Neural cell (in vitro differentiated cells): ENCODE data around the gene CSN1S1. TPM values are rescaled to one million over a fixed set of nuclear protein-coding genes. Genes with fewer than 3 reads are reported as not detected.

Experiments
- H2AFZ ChIP-seq: fragments of 200-600, 300-800 bp; sonication (generic), shearing (Covaris generic); 2 replicates; pipeline ENCODE4 v1.6.0; 2014; ENCODE audit warnings: low read depth, mild to moderate bottlenecking, antibody characterized with exemption, low read length, moderate library complexity
- H3F3A ChIP-seq: fragments of 200-600 bp; shearing (Covaris generic); 2 replicates; pipeline ENCODE4 v1.6.1; 2016; ENCODE audit warnings: mild to moderate bottlenecking, moderate library complexity, mixed read lengths, antibody characterized with exemption, low read length; ENCODE audit not compliant: insufficient read depth, poor library complexity, severe bottlenecking
- H3K27ac ChIP-seq: fragments of 200-600, 300-800 bp; sonication (generic), shearing (Covaris generic); 2 replicates; pipeline ENCODE4 v1.5.1; 2014; ENCODE audit warnings: mild to moderate bottlenecking, low read length, moderate library complexity
- H3K27me3 ChIP-seq: fragments of 300-800, 200-600 bp; sonication (generic), shearing (Covaris generic); 2 replicates; pipeline ENCODE4 v1.6.0; 2014; ENCODE audit warnings: mild to moderate bottlenecking, low read depth, low read length, moderate library complexity; ENCODE audit not compliant: insufficient read depth
- H3K36me3 ChIP-seq: fragments of 300-800, 200-600 bp; sonication (generic), shearing (Covaris generic); 2 replicates; pipeline ENCODE4 v1.5.1; 2014; ENCODE audit warnings: mild to moderate bottlenecking, antibody characterized with exemption, low read length, moderate library complexity; ENCODE audit not compliant: insufficient read depth
- H3K4me2 ChIP-seq: fragments of 300-800, 200-600 bp; sonication (generic), shearing (Covaris generic); 2 replicates; pipeline ENCODE4 v1.6.0; 2014; ENCODE audit warnings: mild to moderate bottlenecking, low read length
- H3K4me3 ChIP-seq: fragments of 300-800, 200-600 bp; sonication (generic), shearing (Covaris generic); 2 replicates; pipeline ENCODE4 v1.5.1; 2014; ENCODE audit warnings: mild to moderate bottlenecking, low read length, moderate library complexity
- H3K79me2 ChIP-seq: fragments of 200-600 bp; shearing (Covaris generic); replicated peaks from 2 replicates; pipeline ENCODE4 v1.6.0; 2014; ENCODE audit warnings: mild to moderate bottlenecking, low read length, moderate library complexity; ENCODE audit not compliant: insufficient read depth
- H3K9ac ChIP-seq: fragments of 300-800, 200-600 bp; sonication (generic), shearing (Covaris generic); 2 replicates; pipeline ENCODE4 v1.6.1; 2016; ENCODE audit warnings: mild to moderate bottlenecking, low read length, mixed read lengths
- H3K9me2 ChIP-seq: fragments of 200-600 bp; shearing (Covaris generic); 2 replicates; pipeline ENCODE4 v1.6.1; 2016; ENCODE audit warnings: mild to moderate bottlenecking, low read length, mixed read lengths; ENCODE audit not compliant: insufficient read depth
- H3K9me3 ChIP-seq: fragments of 200-600, 300-800 bp; sonication (generic), shearing (Covaris generic); 2 replicates; pipeline ENCODE4 v1.6.1; 2016; ENCODE audit warnings: mild to moderate bottlenecking, mixed run types, low read length, moderate library complexity, mixed read lengths
- H4K20me1 ChIP-seq: fragments of 200-600 bp; shearing (Covaris generic); 2 replicates; pipeline ENCODE4 v1.6.1; 2016; ENCODE audit warnings: mild to moderate bottlenecking, mixed run types; ENCODE audit not compliant: insufficient read depth
- EP300 ChIP-seq: fragments of 450-650 bp; conservative IDR thresholded peaks from 2 replicates; pipeline ENCODE4 v1.6.1; 2014; ENCODE audit warnings: antibody characterized with exemption, mild to moderate bottlenecking, moderate library complexity; ENCODE audit not compliant: poor library complexity, severe bottlenecking
- EZH2 ChIP-seq: fragments of 200-600, 300-800 bp; shearing (Covaris generic), sonication (generic); IDR thresholded peaks from 2 replicates; pipeline ENCODE4 v1.6.1; 2014; ENCODE audit warnings: antibody characterized with exemption, low read length, borderline replicate concordance, mild to moderate bottlenecking; ENCODE audit not compliant: insufficient read depth, poor library complexity, severe bottlenecking
- POLR2AphosphoS5 ChIP-seq: IDR thresholded peaks from 2 replicates; pipeline ENCODE4 v1.6.1; 2012
- RAD21 ChIP-seq: fragments of 450-650 bp; conservative IDR thresholded peaks from 2 replicates; pipeline ENCODE4 v1.6.1; 2014; ENCODE audit warnings: antibody characterized with exemption, mild to moderate bottlenecking, moderate library complexity
- SMC3 ChIP-seq: fragments of 450-650 bp; conservative IDR thresholded peaks from 2 replicates; pipeline ENCODE4 v1.6.1; 2014; ENCODE audit warnings: antibody characterized with exemption, mild to moderate bottlenecking, moderate library complexity; ENCODE audit not compliant: poor library complexity
- TAF1 ChIP-seq: IDR thresholded peaks from 2 replicates; pipeline ENCODE4 v1.6.1; 2012; ENCODE audit warnings: low read depth
- polyA minus RNA-seq: library from RNA; depleted of rRNA, polyadenylated mRNA; stranded (reverse); fragments of >200 nt; gene quantifications from 2 replicates; pipeline ENCODE4 v1.2.3, GENCODE V29; 2014
- polyA plus RNA-seq: library from polyadenylated mRNA; depleted of rRNA; stranded (reverse); fragments of >200 nt; gene quantifications from 2 replicates; pipeline ENCODE4 v1.2.3, GENCODE V29; 2014
- TF ChIP-seq, protein P1 (sequence below): fragments of 450-650 bp; IDR thresholded peaks from 2 replicates; pipeline ENCODE4 v1.5.1; 2014; ENCODE audit warnings: antibody characterized with exemption, mild to moderate bottlenecking, moderate library complexity; ENCODE audit not compliant: poor library complexity, severe bottlenecking
- TF ChIP-seq, protein P2 (sequence below): IDR thresholded peaks from 2 replicates; pipeline ENCODE4 v1.6.1; 2012; ENCODE audit warnings: borderline replicate concordance

The CSN1S1 gene, protein sequence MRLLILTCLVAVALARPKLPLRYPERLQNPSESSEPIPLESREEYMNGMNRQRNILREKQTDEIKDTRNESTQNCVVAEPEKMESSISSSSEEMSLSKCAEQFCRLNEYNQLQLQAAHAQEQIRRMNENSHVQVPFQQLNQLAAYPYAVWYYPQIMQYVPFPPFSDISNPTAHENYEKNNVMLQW
- not detected in 2 replicates for polyA plus RNA-seq
- not detected in 2 replicates for polyA minus RNA-seq

DNA sequence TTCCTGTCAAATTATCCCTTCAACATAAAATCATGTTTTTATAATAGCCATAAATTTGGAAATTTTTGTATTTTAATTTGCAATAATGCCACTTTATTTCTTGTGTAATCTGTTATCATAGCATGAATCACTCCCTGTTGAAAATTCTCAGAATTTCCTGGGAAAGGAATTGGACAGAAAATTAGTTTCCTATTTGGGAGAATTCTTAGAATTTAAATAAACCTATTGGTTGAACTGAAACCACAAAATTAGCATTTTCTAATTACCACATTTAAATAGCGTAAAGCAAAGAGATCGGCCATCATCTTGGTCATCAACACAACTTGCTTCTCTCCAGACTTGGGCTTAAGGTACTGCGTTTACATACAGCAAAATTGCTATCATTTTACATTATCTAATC is at the start of gene CSN1S1:
TSS of gene CSN1S1 (plus strand) at position 301 of the 400 bp plus-strand sequence. CDS start 1,488 bp downstream, outside the sequence.
- Histone ChIP-seq H3F3A (no peaks in the 10 kb centered on the region), H2AFZ (no peak within 1 kb of the TSS), H3K79me2 (no peaks in the 10 kb centered on the region), H3K9me3 (no peaks in the 10 kb centered on the region), H3K36me3 (no peaks in the 10 kb centered on the region), H3K9me2 (no peaks in the 10 kb centered on the region), H3K27me3 (no peaks in the 10 kb centered on the region), H3K27ac (no peak within 1 kb of the TSS), H3K4me3 (no peak within 1 kb of the TSS), H3K4me2 (no peak within 1 kb of the TSS), H4K20me1 (no peaks in the 10 kb centered on the region), H3K9ac (no peak within 1 kb of the TSS)
- no peak for TF ChIP-seq TAF1
- no peak for TF ChIP-seq EZH2
- TF ChIP-seq SMC3: no peak
- TF ChIP-seq, protein P1, sequence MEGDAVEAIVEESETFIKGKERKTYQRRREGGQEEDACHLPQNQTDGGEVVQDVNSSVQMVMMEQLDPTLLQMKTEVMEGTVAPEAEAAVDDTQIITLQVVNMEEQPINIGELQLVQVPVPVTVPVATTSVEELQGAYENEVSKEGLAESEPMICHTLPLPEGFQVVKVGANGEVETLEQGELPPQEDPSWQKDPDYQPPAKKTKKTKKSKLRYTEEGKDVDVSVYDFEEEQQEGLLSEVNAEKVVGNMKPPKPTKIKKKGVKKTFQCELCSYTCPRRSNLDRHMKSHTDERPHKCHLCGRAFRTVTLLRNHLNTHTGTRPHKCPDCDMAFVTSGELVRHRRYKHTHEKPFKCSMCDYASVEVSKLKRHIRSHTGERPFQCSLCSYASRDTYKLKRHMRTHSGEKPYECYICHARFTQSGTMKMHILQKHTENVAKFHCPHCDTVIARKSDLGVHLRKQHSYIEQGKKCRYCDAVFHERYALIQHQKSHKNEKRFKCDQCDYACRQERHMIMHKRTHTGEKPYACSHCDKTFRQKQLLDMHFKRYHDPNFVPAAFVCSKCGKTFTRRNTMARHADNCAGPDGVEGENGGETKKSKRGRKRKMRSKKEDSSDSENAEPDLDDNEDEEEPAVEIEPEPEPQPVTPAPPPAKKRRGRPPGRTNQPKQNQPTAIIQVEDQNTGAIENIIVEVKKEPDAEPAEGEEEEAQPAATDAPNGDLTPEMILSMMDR: no peak
- TF ChIP-seq EP300: no peak

DNA sequence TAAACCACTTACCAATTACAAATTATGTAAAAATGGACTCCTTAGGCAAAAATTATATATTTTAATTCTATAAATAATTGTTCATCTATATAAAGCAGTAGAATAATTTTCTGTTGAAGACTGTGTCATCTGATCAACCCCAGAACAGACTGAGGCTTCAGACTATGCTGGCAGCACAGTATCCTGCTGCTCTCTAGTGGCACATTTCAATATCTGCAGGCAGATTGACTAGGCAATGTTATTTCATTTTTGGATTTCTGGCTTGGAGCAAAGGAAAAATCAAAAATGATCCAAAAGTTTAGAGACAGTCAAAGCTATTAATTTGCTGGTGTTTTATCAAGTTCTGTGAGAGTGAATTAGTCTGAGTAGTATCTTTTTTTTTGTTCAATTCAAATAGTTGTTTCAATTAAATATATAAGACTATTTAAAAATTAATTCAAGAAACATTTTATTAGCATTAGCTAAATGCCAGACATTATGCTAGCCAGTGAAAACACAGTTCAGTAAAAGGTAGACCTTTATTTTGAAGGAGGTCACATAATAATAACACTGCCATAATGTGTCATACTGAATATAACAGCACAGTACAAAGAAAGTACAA is 49.6 kb upstream of the CSN1S1 start:
- Histone ChIP-seq H2AFZ (no peak overlapping the region), H3K9me2 (no peaks in the 10 kb centered on the region), H3K27ac (no peak overlapping the region), H3K27me3 (no peaks in the 10 kb centered on the region), H3K79me2 (no peaks in the 10 kb centered on the region), H3K9ac (no peak overlapping the region), H3K4me3 (no peak overlapping the region), H3K4me2 (no peak overlapping the region), H3K36me3 (no peaks in the 10 kb centered on the region), H4K20me1 (no peaks in the 10 kb centered on the region), H3F3A (no peaks in the 10 kb centered on the region), H3K9me3 (no peaks in the 10 kb centered on the region)
- TF ChIP-seq, protein P2, sequence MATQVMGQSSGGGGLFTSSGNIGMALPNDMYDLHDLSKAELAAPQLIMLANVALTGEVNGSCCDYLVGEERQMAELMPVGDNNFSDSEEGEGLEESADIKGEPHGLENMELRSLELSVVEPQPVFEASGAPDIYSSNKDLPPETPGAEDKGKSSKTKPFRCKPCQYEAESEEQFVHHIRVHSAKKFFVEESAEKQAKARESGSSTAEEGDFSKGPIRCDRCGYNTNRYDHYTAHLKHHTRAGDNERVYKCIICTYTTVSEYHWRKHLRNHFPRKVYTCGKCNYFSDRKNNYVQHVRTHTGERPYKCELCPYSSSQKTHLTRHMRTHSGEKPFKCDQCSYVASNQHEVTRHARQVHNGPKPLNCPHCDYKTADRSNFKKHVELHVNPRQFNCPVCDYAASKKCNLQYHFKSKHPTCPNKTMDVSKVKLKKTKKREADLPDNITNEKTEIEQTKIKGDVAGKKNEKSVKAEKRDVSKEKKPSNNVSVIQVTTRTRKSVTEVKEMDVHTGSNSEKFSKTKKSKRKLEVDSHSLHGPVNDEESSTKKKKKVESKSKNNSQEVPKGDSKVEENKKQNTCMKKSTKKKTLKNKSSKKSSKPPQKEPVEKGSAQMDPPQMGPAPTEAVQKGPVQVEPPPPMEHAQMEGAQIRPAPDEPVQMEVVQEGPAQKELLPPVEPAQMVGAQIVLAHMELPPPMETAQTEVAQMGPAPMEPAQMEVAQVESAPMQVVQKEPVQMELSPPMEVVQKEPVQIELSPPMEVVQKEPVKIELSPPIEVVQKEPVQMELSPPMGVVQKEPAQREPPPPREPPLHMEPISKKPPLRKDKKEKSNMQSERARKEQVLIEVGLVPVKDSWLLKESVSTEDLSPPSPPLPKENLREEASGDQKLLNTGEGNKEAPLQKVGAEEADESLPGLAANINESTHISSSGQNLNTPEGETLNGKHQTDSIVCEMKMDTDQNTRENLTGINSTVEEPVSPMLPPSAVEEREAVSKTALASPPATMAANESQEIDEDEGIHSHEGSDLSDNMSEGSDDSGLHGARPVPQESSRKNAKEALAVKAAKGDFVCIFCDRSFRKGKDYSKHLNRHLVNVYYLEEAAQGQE: no peak
- TF ChIP-seq POLR2AphosphoS5 (no peak), EZH2 (no peak), SMC3 (peak; percentile 95), RAD21 (peak; percentile 94)
- TF ChIP-seq, protein P1: peak; percentile 86
